AG04450 (cell line): ENCODE data around the gene ABCA7. TPM values are rescaled to one million over a fixed set of nuclear protein-coding genes. Genes with fewer than 3 reads are reported as not detected.
A peak's percentile ranks its signal among the peaks of the same experiment; 100 is the strongest.

Experiments used
- CTCF ChIA-PET: fragments of 300-600, 350-600 bp; formaldehyde crosslinking; extraction: SDS; loops from one replicate; lab custom pipeline; 2022; ENCODE audit warnings: antibody characterized with exemption, inconsistent platforms; lab: Charles Lee
- POLR2A ChIA-PET: fragments of 350-600 bp; formaldehyde crosslinking; extraction: SDS; loops from one replicate; lab custom pipeline; 2021; ENCODE audit warnings: antibody characterized with exemption, inconsistent platforms; lab: Yijun Ruan, JAX
- DNase-seq: peaks from one replicate; pipeline ENCODE4 v3.0.0-alpha.2; 2011; ENCODE audit warnings: low read depth, low spot score
- H3K27ac ChIP-seq: one replicate; pipeline ENCODE4 v1.5.1; 2012; ENCODE audit warnings: low read depth, low read length, control low read depth
- H3K27me3 ChIP-seq: one replicate; pipeline ENCODE4 v1.6.0; 2012; ENCODE audit warnings: low read length; ENCODE audit not compliant: control insufficient read depth, insufficient read depth
- H3K4me3 ChIP-seq: 2 replicates; pipeline ENCODE4 v1.5.1; 2011; ENCODE audit warnings: mild to moderate bottlenecking, low read depth, low read length, control low read depth
- H3K9me3 ChIP-seq: 2 replicates; pipeline ENCODE4 v1.5.1; 2012; ENCODE audit warnings: low read length; ENCODE audit not compliant: control insufficient read depth, insufficient read depth
- polyA plus RNA-seq: library from polyadenylated mRNA; depleted of rRNA; stranded (reverse); fragments of >200 nt; gene quantifications from 2 replicates; pipeline ENCODE4 v1.2.3, GENCODE V29; 2011
- TF ChIP-seq, protein P1 (sequence below): IDR thresholded peaks from 2 replicates; pipeline ENCODE4 v1.5.1; 2011; ENCODE audit warnings: low read depth, low read length, control low read depth, inconsistent platforms

ABCA7 gene
- polyA plus RNA-seq, 1 experiment = 1.6 TPM

DNA sequence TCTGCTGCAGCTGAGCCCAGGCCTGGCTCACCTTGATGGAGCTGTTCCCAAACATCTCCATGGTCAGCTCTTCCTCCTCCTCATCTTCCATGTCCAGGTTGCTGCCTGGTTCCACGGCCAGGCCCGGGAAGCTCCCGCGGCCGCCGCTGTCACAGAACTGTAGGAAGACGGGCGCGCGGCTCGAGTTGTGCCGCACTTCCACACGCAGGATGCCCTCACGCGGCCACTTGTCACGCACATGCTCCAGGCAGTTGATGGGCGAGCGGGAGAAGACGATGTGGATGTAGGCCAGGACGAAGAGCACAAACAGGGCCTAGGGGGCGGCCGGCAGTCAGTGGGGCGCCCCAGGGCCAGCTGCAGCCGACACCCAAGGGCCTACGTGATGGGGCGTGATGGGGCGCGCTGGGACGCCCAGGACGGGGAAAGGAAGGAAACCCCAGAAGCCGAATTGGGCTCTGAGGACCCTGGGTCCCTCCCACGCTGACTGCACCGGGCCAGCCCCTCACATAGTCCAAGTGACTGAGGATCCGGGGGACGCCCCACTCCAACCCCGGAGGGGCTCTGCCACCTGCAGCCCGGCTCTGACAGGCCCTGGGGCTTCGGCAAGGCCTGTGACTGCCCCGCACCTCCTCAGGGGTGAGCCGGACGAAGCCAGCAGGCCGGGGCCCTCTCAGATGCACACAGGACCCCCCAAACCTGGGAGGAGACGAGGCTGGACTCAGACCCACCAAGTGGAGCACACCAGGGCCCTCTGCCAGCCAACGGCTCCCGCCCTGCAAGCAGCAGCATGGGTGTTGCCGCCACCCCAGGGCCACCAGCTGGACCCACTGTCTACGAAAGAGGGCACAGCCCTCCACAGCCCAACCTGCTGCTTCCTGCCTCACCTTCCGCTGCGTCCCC, 25.5 kb upstream of the ABCA7 start:
- Histone ChIP-seq H3K4me3 (no peak overlapping the region), H3K27me3 (no peaks in the 10 kb centered on the region), H3K27ac (no peak overlapping the region), H3K9me3 (peaks cover 4% of the 10 kb centered on the region; the same call in 1 of the 2 replicates)
- CTCF ChIA-PET = no interaction called here
- POLR2A ChIA-PET = interaction anchor here (0.6 kb wide), 1 partner anchor 135 kb away, joined by 6 read pairs; no protein-coding TSS in a partner anchor
- TF ChIP-seq, protein P1, sequence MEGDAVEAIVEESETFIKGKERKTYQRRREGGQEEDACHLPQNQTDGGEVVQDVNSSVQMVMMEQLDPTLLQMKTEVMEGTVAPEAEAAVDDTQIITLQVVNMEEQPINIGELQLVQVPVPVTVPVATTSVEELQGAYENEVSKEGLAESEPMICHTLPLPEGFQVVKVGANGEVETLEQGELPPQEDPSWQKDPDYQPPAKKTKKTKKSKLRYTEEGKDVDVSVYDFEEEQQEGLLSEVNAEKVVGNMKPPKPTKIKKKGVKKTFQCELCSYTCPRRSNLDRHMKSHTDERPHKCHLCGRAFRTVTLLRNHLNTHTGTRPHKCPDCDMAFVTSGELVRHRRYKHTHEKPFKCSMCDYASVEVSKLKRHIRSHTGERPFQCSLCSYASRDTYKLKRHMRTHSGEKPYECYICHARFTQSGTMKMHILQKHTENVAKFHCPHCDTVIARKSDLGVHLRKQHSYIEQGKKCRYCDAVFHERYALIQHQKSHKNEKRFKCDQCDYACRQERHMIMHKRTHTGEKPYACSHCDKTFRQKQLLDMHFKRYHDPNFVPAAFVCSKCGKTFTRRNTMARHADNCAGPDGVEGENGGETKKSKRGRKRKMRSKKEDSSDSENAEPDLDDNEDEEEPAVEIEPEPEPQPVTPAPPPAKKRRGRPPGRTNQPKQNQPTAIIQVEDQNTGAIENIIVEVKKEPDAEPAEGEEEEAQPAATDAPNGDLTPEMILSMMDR = no peak
- no peak for DNase-seq

DNA sequence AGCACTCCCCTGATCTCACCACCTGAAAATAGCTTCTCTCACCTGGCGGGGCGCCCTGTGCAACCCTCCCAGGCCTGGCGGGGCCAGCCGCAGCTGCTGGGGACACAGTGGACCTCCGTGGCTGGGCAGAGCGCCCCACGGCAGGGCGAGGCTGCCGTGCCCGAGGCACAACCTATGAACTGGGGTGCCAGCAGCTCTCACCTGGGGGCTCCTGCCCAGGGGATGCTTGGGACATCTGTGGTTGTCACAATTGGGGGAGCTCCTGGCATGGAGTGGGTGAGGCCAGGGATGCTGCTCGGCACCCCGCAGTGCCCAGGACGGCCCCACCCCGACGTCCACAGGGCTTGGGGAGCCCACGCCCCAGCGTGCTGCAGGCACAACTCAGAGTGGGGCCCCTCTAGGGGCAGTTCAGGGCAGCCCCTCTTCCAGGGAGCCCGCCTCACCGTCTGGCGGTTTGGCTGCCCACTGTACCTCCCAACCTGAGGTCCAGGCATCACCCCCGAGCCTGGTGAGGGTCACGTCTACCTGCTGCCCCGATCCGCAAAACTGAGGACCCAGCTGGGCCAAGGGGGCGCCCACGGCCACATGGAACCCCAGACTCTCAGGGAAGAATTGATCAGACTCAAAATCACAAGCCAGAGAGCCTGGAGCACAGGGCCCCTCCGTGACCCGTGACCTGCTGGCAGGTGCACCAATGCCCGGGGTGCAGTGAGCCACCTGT, 24.7 kb upstream of the ABCA7 start:
- Histone ChIP-seq H3K9me3 (peaks cover 4% of the 10 kb centered on the region; the same call in 1 of the 2 replicates), H3K27me3 (no peaks in the 10 kb centered on the region), H3K27ac (no peak overlapping the region), H3K4me3 (no peak overlapping the region)
- ChIA-PET POLR2A (interaction anchor here (0.7 kb wide), 1 partner anchor 330 kb away, joined by 4 read pairs; no protein-coding TSS in a partner anchor), CTCF (interaction anchor here (1.2 kb wide), 1 partner anchor 229 kb away, joined by 3 read pairs; no protein-coding TSS in a partner anchor)
- TF ChIP-seq, protein P1 = no peak
- DNase-seq = no peak

DNA sequence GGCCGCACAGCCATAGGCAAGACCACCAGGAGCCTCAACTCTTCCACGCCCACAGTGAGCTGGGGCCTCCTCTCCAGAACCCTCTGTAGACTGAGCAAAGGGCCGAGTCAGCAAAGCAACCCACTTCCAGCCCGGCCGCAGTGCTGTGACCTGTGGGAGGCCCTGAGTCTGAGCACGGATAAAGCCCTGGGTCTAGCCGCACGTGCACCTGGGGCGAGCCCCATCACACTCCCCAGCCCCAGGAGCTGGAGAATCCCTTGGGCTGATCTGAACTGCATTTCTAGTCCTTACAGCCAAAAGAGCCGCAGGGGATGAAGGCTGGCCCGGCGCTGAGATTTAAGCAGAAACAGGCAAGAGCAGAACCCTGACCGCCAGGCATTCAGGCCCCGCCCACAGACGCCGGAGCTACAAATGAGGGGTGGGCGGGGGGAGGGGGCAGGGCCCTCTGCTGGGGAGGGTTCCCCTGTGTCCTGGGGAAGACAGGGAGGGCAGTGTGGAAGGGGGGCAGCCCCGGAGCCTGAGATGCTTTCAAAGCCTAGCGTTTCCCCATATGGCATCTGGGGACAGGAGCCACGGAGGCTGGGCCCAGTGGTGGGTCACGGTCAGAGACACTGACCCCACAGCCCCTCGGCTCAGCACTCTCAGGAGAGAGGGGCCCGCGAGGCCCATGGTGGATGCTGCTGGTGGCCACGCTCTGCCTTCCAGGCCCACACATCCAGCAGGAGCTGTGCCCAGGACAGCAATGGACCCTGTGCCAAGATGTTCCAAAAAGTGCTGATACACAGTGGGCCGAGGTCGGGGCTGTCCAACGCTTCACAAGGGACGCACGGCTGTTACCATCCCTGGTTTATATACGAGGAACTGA, 23.9 kb upstream of the ABCA7 start:
- Histone ChIP-seq H3K27ac (peak overlapping the region; percentile 31), H3K27me3 (no peaks in the 10 kb centered on the region), H3K9me3 (peaks cover 4% of the 10 kb centered on the region; the same call in 1 of the 2 replicates), H3K4me3 (no peak overlapping the region)
- CTCF ChIA-PET = interaction anchor here (0.7 to 1.2 kb wide), 2 partner anchors 228 to 229 kb away, joined by 3 to 4 read pairs; no protein-coding TSS in a partner anchor
- TF ChIP-seq, protein P1 = no peak
- no peak for DNase-seq
- POLR2A ChIA-PET = interaction anchor here (0.7 to 1.8 kb wide), 5 partner anchors 10 to 330 kb away, joined by 3 to 5 read pairs (median 4); partner anchors contain the start of gene CNN2

DNA sequence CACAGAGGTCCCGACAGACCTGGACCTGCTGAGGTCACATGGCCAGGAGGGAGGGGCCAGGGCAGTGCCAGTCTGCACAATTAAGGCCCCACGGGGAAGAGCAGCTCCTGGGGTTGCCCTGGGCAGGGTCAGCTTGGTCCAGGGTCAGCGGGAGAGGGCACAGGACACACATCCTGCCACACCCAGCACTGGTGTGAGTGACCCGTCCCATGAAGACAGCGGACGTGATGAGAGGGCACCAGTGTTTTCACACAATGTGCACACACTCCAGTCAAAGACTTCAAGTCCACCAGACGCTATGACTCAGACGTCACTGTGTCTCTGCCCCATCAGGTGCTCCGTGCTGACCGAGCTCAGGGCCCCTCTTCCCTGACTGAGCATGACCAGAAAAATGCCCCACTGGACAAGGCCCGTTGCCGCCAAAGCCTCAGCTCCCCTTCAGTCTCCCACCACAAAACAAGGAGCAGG, 23.2 kb upstream of the ABCA7 start:
- CTCF ChIA-PET = interaction anchor here (0.7 kb wide), 1 partner anchor 228 kb away, joined by 4 read pairs; no protein-coding TSS in a partner anchor
- Histone ChIP-seq H3K27me3 (no peaks in the 10 kb centered on the region), H3K9me3 (peaks cover 4% of the 10 kb centered on the region; the same call in 1 of the 2 replicates), H3K27ac (peak overlapping the region; percentile 31), H3K4me3 (peak overlapping the region; percentile 17; the same call in 1 of the 2 replicates)
- no peak for DNase-seq
- TF ChIP-seq, protein P1 = no peak
- POLR2A ChIA-PET = interaction anchor here (1.1 to 1.8 kb wide), 4 partner anchors 9 to 23 kb away, joined by 3 to 5 read pairs (median 4); partner anchors contain the start of gene CNN2
